HG03469 (cell line): ENCODE results near the gene ANKMY2.

ENCODE experiments used
- ATAC-seq: cut with Tn5 transposase; IDR thresholded peaks from one replicate; pipeline ENCODE4 v1.9.1; 2021; ENCODE audit warnings: mild to moderate bottlenecking, moderate library complexity, moderate number of reproducible peaks; ENCODE audit not compliant: unreplicated experiment

ANKMY2 gene

GRCh38 chr7:16583834-16584233 lies 61.7 kb downstream of the ANKMY2 start:
- ATAC-seq = no peak

- ATAC-seq = no peak
These were observed 64.3 kb downstream of the ANKMY2 start for GRCh38 chr7:16581286-16581685.

- no peak for ATAC-seq
These were observed 66.3 kb downstream of the ANKMY2 start for GRCh38 chr7:16579216-16579615.

- ATAC-seq = no peak
These were observed 73.6 kb downstream of the ANKMY2 start for GRCh38 chr7:16571941-16572340.

- peak; percentile 48 for ATAC-seq
These were observed 80.6 kb downstream of the ANKMY2 start for GRCh38 chr7:16564909-16565426.

- no peak for ATAC-seq
These were observed 81.6 kb downstream of the ANKMY2 start for GRCh38 chr7:16564023-16564380.

GRCh38 chr7:16563281-16564022 lies 82.1 kb downstream of the ANKMY2 start:
- peak; percentile 72 for ATAC-seq

GRCh38 chr7:16562456-16563220 lies 82.9 kb downstream of the ANKMY2 start:
- no peak for ATAC-seq

- ATAC-seq = no peak
These were observed 83.6 kb downstream of the ANKMY2 start for GRCh38 chr7:16561943-16562342.

GRCh38 chr7:16559497-16560179 lies 85.9 kb downstream of the ANKMY2 start:
- ATAC-seq = no peak

- ATAC-seq = no peak
These were observed 86.7 kb downstream of the ANKMY2 start for GRCh38 chr7:16558761-16559302.

GRCh38 chr7:16556359-16556758 lies 89.2 kb downstream of the ANKMY2 start:
- ATAC-seq = no peak

GRCh38 chr7:16554518-16555236 lies 90.9 kb downstream of the ANKMY2 start:
- ATAC-seq = no peak

GRCh38 chr7:16550671-16551070 lies 94.9 kb downstream of the ANKMY2 start:
- no peak for ATAC-seq
